Myocyte (in vitro differentiated cells): Measurements from ENCODE around the gene SNRPF. TPM values are rescaled to one million over a fixed set of nuclear protein-coding genes. Genes with fewer than 3 reads are reported as not detected.

Experiments used
- total RNA-seq: library from RNA; depleted of rRNA; stranded (reverse); fragments of >200 nt; gene quantifications from 2 replicates; pipeline ENCODE4 v1.2.3, GENCODE V29; 2014

SNRPF gene
- total RNA-seq, 1 donor from 2014 or later, result 7.5 TPM

Other genes with a start within 250 kb of the SNRPF start
- gene NTN4, start 68.2 kb upstream of the SNRPF start, total RNA-seq, result 19.8 and 33.2 TPM in 2 replicates
- 0.08 TPM in 1 of 2 replicates, not detected in the other for gene CCDC38, start 83.7 kb downstream of the SNRPF start, total RNA-seq
- 0.16 TPM in 1 of 2 replicates, not detected in the other for gene AMDHD1, start 84.4 kb downstream of the SNRPF start, total RNA-seq
- not detected in 2 replicates for gene HAL, start 137.4 kb downstream of the SNRPF start, total RNA-seq
- gene LTA4H, start 176.6 kb downstream of the SNRPF start, total RNA-seq, result 55.9 and 70.6 TPM in 2 replicates